Neural cell (in vitro differentiated cells): ENCODE results near the gene LAMC2.

Experiments used
- CTCF ChIP-seq: fragments of 450-650 bp; IDR thresholded peaks from 2 replicates; pipeline ENCODE4 v1.5.1; 2014; ENCODE audit warnings: antibody characterized with exemption, mild to moderate bottlenecking, moderate library complexity; ENCODE audit not compliant: poor library complexity, severe bottlenecking
- EP300 ChIP-seq: fragments of 450-650 bp; conservative IDR thresholded peaks from 2 replicates; pipeline ENCODE4 v1.6.1; 2014; ENCODE audit warnings: antibody characterized with exemption, mild to moderate bottlenecking, moderate library complexity; ENCODE audit not compliant: poor library complexity, severe bottlenecking
- EZH2 ChIP-seq: fragments of 200-600, 300-800 bp; shearing (Covaris generic), sonication (generic); IDR thresholded peaks from 2 replicates; pipeline ENCODE4 v1.6.1; 2014; ENCODE audit warnings: antibody characterized with exemption, low read length, borderline replicate concordance, mild to moderate bottlenecking; ENCODE audit not compliant: insufficient read depth, poor library complexity, severe bottlenecking
- POLR2AphosphoS5 ChIP-seq: IDR thresholded peaks from 2 replicates; pipeline ENCODE4 v1.6.1; 2012
- SMC3 ChIP-seq: fragments of 450-650 bp; conservative IDR thresholded peaks from 2 replicates; pipeline ENCODE4 v1.6.1; 2014; ENCODE audit warnings: antibody characterized with exemption, mild to moderate bottlenecking, moderate library complexity; ENCODE audit not compliant: poor library complexity

GRCh38 chr1:183143576-183144315, 42.3 kb upstream of the LAMC2 start:
- TF ChIP-seq CTCF (no peak), SMC3 (no peak), POLR2AphosphoS5 (no peak), EP300 (no peak), EZH2 (no peak)
